Vagina (tissue), 2 donors: ENCODE data around the gene CEP104.

Experiments
- POLR2A ChIP-seq, 2 donors: fragments of 450-650 bp; IDR thresholded peaks; one replicate each; pipeline ENCODE4 v1.6.1; 2017; ENCODE audit warnings: antibody characterized with exemption in 2 of 2, mild to moderate bottlenecking in 2 of 2, moderate library complexity in 2 of 2
- POLR2AphosphoS5 ChIP-seq, 2 donors: sonication (generic); formaldehyde crosslinking; IDR thresholded peaks; one replicate each; pipeline ENCODE4 v1.9.0; 2017; ENCODE audit warnings: antibody characterized with exemption in 2 of 2, mild to moderate bottlenecking in 2 of 2, low read depth in 1 of 2; ENCODE audit not compliant: insufficient read depth in 1 of 2
- TF ChIP-seq, protein P1 (sequence below), 3 experiments: fragments of 450-650 bp in 2 of 3; fragments of 200-600 bp in 1 of 3; sonication (generic) in 1 of 3; IDR thresholded peaks; one replicate each; pipeline ENCODE4 v1.5.1; 2017 to 2019; ENCODE audit warnings: antibody characterized with exemption in 3 of 3, mild to moderate bottlenecking in 2 of 3, moderate library complexity in 2 of 3

DNA sequence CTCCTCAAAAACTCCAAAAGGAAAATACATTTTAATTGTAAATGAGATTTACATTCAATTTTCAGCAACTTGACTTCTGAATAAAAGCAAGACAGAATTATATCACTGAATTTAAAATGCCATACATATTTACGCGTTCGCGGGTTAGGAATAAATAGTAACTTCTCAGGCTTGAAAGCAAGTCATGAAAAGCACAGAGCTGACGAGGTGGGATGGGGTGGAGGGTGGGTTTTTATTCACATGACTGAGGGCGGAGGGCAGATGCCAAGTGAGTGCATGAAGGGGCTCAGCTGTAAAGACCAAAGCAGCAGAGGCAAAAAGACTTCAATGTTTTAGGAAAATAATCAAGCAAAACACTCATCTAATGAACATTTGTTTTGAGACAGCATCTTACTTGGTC, 5.7 kb downstream of the CEP104 start:
- TF ChIP-seq, protein P1, sequence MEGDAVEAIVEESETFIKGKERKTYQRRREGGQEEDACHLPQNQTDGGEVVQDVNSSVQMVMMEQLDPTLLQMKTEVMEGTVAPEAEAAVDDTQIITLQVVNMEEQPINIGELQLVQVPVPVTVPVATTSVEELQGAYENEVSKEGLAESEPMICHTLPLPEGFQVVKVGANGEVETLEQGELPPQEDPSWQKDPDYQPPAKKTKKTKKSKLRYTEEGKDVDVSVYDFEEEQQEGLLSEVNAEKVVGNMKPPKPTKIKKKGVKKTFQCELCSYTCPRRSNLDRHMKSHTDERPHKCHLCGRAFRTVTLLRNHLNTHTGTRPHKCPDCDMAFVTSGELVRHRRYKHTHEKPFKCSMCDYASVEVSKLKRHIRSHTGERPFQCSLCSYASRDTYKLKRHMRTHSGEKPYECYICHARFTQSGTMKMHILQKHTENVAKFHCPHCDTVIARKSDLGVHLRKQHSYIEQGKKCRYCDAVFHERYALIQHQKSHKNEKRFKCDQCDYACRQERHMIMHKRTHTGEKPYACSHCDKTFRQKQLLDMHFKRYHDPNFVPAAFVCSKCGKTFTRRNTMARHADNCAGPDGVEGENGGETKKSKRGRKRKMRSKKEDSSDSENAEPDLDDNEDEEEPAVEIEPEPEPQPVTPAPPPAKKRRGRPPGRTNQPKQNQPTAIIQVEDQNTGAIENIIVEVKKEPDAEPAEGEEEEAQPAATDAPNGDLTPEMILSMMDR (IDR thresholded peaks at IDR 0.05) = no peak
- no peak for TF ChIP-seq POLR2AphosphoS5 (IDR thresholded peaks at IDR 0.05; ENCODE audit: insufficient read depth in 1 of 2, low read depth in 1 of 2)
- no peak for TF ChIP-seq POLR2A (IDR thresholded peaks at IDR 0.05)
